Measurements from ENCODE around the gene STK38L.

Gene STK38L

DNA sequence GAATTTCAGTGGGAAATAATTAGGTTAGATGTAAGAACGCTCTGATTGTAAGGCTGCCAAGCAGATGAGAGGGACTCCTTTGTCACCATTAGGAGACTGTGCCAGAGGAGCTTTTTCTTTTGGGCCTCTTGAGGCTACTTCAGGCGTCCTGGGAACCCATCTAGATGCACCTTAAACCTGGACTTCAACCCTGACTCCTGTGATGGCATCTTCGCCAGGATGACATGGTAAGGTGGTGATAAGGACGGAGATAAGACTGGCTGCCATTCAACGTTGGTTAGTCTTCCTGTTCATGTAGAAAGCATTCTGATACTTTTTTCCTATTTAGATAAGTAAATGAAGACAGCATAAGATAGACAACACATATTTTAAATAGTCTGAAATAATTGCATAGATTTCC lies 36.3 kb downstream of the STK38L start:
- no peak for DNase-seq

DNA sequence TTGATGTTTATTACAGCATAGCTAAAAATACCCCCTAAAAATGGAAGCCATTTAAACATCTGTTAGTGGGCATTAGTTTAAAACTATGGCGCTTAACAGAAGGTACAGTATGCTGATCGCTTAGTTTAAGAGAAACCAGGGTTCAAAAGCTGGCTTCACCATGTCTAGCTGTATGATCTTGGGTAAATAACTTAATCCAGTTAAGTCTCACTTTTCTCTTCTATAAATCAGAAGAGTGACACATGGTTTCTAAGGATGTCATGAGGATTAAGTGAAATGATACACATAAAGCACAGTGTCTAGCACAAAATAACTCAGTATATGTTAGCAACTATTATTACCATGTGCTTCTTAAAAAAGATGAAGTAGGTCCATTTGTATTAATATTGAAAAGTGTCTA lies 38.7 kb downstream of the STK38L start:
- DNase-seq, result no peak

- no peak for DNase-seq
These were observed 39.9 kb downstream of the STK38L start for GRCh38 chr12:27284021-27284420.

- DNase-seq, result peak; percentile 21
These were observed 40.7 kb downstream of the STK38L start for GRCh38 chr12:27284751-27285150.

- no peak for DNase-seq
These were observed 41.3 kb downstream of the STK38L start for GRCh38 chr12:27285403-27285802.

- no peak for DNase-seq
These were observed 45.3 kb downstream of the STK38L start for GRCh38 chr12:27289414-27289813.

DNA sequence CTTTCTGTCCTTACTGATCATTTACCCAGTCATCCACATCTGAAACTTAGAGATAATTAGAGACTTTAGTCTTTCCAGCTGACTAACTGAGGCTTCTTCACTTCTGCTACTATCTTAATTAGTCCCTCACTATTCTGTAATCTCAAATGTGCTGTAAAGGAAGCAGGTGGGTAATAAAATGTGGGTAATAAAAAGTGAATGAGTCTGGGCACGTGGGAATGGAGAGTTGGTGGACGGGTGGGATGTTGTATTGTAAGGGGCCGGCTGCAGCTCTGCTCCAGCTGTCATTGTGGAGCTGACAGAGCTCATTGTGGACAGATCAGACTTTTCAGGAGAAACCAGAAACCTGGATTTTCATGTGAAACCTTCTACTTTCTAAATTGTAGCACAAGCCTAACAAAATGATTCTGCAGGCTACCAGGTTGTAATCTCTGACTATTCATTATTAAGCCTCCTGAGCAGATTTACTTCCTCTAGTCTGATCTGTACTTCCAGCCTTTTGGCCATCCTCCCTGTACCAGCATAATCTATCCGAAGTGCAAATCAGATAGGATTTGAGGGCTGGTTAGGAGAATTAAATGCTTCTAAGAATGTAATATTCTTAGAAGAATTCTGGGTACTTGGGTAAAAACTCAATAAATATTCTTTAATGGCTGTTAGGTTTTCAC lies 46.5 kb downstream of the STK38L start:
- DNase-seq, result no peak

- no peak for DNase-seq
These were observed 47.8 kb downstream of the STK38L start for GRCh38 chr12:27291862-27292261.

DNA sequence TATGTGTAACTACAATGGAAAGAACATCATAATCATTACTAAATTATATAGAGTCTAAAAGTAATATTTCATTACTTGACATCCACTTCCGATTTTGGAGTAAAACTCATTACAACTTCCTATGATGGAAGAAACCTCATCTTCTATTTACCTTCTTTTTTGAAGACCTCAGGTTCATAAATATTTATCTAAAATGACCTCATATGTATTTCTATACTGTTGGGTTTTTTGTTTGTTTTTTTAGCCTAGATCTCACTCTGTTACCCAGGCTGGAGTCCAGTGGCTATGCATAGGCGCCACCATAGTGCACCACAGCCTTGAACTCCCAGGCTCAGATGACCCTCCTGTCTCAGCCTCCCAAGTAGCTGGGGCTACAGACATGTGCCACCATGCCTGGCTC lies 48.6 kb downstream of the STK38L start:
- DNase-seq, result no peak

DNA sequence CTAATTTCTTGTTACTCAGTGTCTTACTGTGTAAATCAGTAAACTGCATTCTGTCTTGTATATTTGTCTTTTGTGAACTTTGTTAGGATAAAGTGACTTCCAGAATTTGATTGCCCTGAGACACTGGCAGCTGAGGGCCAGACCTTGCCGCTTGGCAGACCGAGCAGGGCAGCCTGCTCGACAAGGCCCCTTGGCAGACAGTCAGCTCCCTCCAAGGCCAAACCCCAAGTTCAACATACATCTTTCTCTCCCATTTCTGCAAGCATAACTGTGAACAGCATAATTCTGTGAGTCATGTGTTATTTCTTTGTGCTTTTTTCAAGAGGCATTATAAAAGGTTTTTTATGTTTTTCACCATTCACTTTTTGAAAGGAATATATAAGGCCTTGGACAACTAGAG lies 49.4 kb downstream of the STK38L start:
- no peak for DNase-seq

GRCh38 chr12:27296674-27297073 lies 52.6 kb downstream of the STK38L start:
- no peak for DNase-seq

- DNase-seq, result no peak
These were observed 53.5 kb downstream of the STK38L start for GRCh38 chr12:27297566-27297965.

DNA sequence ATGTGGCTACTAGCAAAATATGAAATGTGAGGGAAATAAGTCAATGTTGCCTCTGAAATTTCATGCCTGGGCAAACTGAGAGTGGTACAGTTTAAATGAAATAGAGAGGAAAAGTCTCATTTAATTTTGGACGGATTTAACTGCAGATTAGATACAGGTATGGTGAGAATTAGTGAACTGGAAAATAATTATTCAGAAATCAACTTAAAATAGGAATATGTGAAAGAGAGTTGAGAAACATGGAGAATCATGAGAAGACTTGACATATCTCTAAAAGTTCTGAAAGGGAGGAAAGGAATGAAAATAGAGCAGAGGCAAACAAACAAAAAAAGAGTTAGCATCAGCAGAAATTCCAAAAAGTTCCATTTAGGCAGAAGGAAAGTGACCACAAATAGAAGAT lies 55.0 kb downstream of the STK38L start:
- no peak for DNase-seq

DNA sequence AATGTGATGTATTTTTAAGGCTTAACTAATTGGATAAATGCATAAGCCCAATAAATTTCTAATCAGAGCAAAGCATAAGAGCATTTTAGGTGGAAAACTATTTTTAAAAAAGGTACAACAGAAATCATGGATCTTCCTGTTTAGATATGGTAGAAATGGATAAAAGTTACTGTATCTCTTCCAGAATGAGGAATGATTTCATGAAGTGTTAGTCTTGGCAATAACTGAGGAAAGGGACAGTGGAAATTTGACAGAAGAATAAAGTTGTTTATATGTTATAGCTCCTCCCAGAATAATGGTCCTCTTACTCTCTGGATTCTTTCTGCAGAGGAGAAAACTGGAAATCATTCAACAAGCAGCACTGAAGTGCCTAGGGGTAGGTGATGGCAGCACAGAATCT lies 56.1 kb downstream of the STK38L start:
- DNase-seq, result no peak

- no peak for DNase-seq
These were observed 59.3 kb downstream of the STK38L start for GRCh38 chr12:27303139-27304111.

- DNase-seq, result no peak
These were observed 60.8 kb downstream of the STK38L start for GRCh38 chr12:27304856-27305255.

DNA sequence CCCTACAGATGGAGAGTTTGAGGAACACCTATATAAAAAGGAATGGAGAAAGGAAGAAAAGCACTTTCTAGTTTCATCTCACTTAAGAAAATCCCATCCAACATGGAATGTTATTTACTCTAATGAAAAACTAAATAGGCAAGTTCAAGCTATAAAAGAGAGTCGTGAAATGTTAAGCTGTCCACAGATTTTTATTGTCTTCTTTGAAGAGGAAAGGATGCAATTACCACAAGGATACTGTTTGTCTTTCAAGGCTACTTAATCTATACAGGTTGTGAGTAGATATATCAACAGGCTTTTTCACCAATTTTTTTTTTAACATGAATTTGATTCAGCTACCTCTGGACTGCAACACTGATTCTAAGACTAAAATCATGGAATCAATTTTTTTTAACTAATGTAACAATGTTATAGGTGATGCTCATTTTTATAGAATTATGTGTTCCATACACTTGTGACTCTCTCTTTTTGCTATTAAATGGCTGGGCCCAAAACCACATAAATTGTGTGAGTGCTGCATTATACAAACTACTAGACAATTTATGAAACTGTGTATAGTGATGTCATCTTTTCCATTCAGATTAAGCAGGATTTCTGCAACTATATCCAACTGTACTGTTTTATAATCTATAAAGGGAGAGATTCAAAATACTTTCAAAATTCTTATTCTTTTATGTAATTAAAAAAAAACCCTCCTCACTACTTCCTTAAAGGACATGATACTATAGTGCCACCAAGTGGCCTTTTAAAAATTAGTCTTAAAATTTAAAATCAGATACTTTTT lies 61.8 kb downstream of the STK38L start:
- DNase-seq, result peak; percentile 58

- no peak for DNase-seq
These were observed 65.4 kb downstream of the STK38L start for GRCh38 chr12:27309293-27309994.

GRCh38 chr12:27309995-27310315 lies 65.9 kb downstream of the STK38L start:
- DNase-seq, result no peak

DNA sequence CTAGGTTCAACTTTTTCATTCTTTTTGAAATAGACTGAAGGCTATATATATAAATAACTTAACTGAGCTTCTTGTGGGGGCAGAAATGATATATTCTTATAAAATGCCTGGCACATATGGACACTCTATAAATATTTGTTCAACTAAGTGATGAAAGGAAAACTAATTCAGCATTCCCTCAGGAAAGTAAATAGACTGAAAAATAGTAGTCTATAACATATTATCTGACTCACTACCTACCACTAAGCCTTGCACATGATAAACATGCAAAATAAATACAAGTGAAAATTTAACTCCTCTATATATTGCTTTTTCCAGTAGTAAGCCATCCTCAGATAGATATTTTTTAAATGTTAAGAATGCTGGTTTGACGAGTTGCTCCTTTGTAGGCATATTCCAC lies 72.9 kb downstream of the STK38L start:
- DNase-seq, result no peak

DNA sequence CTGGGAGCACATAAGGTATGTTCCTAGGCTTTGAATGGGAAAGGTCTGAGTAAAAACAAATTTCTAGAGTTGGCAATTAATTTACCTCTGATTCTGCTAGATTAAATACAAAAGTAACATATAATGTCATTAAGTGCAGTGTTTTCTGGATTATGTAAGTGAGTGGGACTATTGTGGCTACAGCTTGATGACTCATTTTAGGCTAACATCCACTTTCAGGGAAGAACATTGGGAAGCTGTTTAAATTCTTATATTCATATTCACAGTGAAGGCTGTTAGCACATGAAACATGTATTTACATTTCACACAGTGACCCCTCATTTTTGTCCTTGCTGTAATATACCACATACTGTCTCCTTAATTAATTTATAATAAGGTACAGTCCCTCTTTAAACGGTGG lies 75.3 kb downstream of the STK38L start:
- DNase-seq, result peak; percentile 2

DNA sequence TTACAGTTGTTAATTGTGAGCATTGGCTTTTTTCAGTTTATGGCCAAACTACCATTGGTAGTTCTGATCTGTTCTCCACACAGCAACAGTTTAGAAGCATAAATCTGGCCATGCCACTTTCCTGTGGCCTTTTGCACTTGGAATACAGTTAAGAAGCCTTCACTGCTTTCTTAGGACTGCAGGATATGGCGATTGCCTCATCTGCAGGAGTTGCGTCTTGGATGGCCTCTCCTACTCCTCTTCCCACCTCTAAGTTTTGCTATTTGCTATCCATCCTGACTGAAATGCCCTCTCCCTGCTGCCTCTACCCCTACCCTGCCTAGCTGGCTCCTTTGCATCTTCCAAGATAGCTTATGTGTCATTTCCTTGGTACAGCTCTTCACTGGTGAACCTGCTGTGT lies 75.8 kb downstream of the STK38L start:
- no peak for DNase-seq

- no peak for DNase-seq
These were observed 80.4 kb downstream of the STK38L start for GRCh38 chr12:27324530-27324929.
